OCI-LY3 (cell line): ENCODE results near the gene SRCAP.

Source experiments
- CTCF ChIP-seq: fragments of 200-600, 300-600 bp; sonication (generic); IDR thresholded peaks from 2 replicates; pipeline ENCODE4 v1.5.1; 2014; ENCODE audit warnings: antibody characterized with exemption, low read length, low read depth
- EZH2phosphoT487 ChIP-seq: fragments of 200-600 bp; shearing (Covaris generic); IDR thresholded peaks from 2 replicates; pipeline ENCODE4 v1.6.1; 2018; ENCODE audit warnings: antibody characterized with exemption, mixed run types, low read depth

GRCh38 chr16:30692396-30693064 is 6.4 kb upstream of the SRCAP start:
- no peak for TF ChIP-seq CTCF
- no peak for TF ChIP-seq EZH2phosphoT487
